Measurements from ENCODE around the gene KYNU.
"Not testable (repeated sequence)": the region's sequence is repeated elsewhere in the genome, so short reads cannot be mapped to it uniquely, and the experiment has no call there.

The KYNU gene

DNA sequence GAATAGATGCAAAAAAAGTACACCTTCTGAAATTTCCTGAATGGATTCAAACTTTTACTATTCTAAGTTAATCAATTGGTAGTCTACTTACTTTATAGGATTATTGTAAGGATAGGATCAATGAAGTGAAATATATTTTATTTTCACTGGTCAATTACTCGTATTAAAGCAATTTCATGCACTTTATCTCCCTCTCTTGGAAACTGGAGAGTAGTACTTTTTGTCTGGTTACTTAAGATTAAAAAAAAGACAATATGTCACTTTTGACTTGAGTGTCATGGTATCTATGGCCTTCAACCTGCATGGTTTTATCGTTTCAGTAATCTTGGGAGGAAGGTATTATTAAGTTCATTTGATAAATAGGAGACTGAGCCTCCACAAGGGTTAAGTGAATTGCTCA, 1.0 kb upstream of the KYNU start:
- no peak for DNase-seq (ENCODE audit: insufficient read length, low spot score)
- no peak for TF ChIP-seq SPI1 (IDR thresholded peaks at IDR 0.05; ENCODE audit: low read depth, low read length)
- TF ChIP-seq TAF1 (IDR thresholded peaks at IDR 0.05; ENCODE audit: low read depth, low read length), result no peak
- no peak for TF ChIP-seq POLR2A (IDR thresholded peaks at IDR 0.05; ENCODE audit: low read depth, low read length)
- no peak for TF ChIP-seq POU2F2 (IDR thresholded peaks at IDR 0.05; ENCODE audit: low read depth, low read length)
- no peak for TF ChIP-seq PAX5 (IDR thresholded peaks at IDR 0.05; ENCODE audit: insufficient read depth, low read length, severe bottlenecking)
- no peak for TF ChIP-seq POLR2AphosphoS5 (IDR thresholded peaks at IDR 0.05; ENCODE audit: low read depth, low read length)
- no peak for FAIRE-seq

DNA sequence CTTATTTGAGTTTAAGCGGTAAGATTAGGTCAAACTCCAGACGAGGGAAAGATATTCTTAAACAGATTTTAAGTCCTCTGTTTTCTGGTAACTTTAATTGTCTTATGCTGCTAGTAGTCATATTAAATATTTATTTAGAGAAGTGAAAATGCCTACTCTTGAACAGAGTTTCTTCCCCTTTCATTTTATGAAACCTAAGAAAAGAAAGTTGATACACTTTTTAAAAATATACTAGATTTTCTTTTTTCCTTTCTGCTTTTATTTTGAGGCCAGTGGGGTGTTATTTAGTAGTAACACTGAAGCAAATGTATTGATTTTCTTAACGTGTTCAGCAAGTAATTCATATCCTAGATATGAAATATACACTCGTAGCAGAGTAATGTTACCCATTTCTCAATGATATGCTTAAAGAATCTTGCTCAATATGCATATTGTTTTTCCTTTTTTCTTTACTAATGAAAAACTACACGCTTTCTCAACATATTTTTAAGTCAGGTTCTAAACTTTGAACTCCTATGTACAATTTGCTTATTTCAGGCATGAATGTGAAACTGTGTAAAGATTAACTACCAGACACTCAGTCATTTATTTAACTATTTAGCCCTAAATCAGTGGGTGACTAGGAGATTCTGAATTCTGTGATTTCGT, 691 bp downstream of the KYNU start:
- TF ChIP-seq SPI1 (IDR thresholded peaks at IDR 0.05; ENCODE audit: low read depth, low read length) (peak; percentile 42; the same call in 1 of the 2 replicates), TAF1 (IDR thresholded peaks at IDR 0.05; ENCODE audit: low read depth, low read length) (no peak)
- FAIRE-seq, result peak; percentile 23

DNA sequence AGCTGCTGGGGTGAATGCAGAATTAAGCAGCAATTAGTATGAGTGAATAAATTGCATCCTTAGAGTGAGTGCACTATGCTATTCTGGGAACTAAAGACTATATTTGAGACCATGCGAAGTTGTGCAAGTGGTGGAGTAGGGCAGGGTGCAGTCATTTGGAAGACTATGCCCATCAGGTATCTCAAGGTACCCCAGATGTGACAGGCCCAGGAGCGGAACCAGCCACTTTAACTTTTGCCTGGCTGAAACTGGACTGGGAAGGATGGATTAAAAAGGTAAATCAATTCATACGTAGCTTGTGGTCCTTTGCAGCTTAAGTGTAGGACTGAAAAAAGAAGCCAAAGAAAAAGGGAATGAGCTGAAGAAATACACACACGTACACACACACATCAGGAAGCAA, 1.7 kb downstream of the KYNU start:
- TF ChIP-seq POLR2A (IDR thresholded peaks at IDR 0.05; ENCODE audit: low read depth, low read length) (no peak), POU2F2 (IDR thresholded peaks at IDR 0.05; ENCODE audit: low read depth, low read length) (no peak)
- FAIRE-seq (peak; percentile 16), DNase-seq (ENCODE audit: insufficient read length, low spot score) (no peak)

More for the DNA sequence above, 691 bp downstream of the KYNU start:
- no peak for DNase-seq (ENCODE audit: insufficient read length, low spot score)

GRCh38 chr2:142880279-142880678, 2.8 kb downstream of the KYNU start:
- DNase-seq (ENCODE audit: insufficient read length, low spot score), result no peak
- no peak for FAIRE-seq
- TF ChIP-seq POU2F2 (IDR thresholded peaks at IDR 0.05; ENCODE audit: low read depth, low read length), result no peak
- no peak for TF ChIP-seq POLR2AphosphoS5 (IDR thresholded peaks at IDR 0.05; ENCODE audit: low read depth, low read length)
- TF ChIP-seq TAF1 (IDR thresholded peaks at IDR 0.05; ENCODE audit: low read depth, low read length), result no peak
- TF ChIP-seq SPI1 (IDR thresholded peaks at IDR 0.05; ENCODE audit: low read depth, low read length), result no peak
- no peak for TF ChIP-seq PAX5 (IDR thresholded peaks at IDR 0.05; ENCODE audit: insufficient read depth, low read length, severe bottlenecking)
- no peak for TF ChIP-seq POLR2A (IDR thresholded peaks at IDR 0.05; ENCODE audit: low read depth, low read length)

- DNase-seq (ENCODE audit: insufficient read length, low spot score) (no peak), FAIRE-seq (no peak)
- no peak for TF ChIP-seq TAF1 (IDR thresholded peaks at IDR 0.05; ENCODE audit: low read depth, low read length)
- no peak for TF ChIP-seq POLR2A (IDR thresholded peaks at IDR 0.05; ENCODE audit: low read depth, low read length)
- no peak for TF ChIP-seq POLR2AphosphoS5 (IDR thresholded peaks at IDR 0.05; ENCODE audit: low read depth, low read length)
- no peak for TF ChIP-seq SPI1 (IDR thresholded peaks at IDR 0.05; ENCODE audit: low read depth, low read length)
- TF ChIP-seq POU2F2 (IDR thresholded peaks at IDR 0.05; ENCODE audit: low read depth, low read length), result no peak
- TF ChIP-seq PAX5 (IDR thresholded peaks at IDR 0.05; ENCODE audit: insufficient read depth, low read length, severe bottlenecking), result no peak
Observed at GRCh38 chr2:142881619-142882018, 4.2 kb downstream of the KYNU start.

GRCh38 chr2:142882500-142882899, 5.0 kb downstream of the KYNU start:
- not testable (repeated sequence) for FAIRE-seq; DNase-seq (ENCODE audit: insufficient read length, low spot score)

GRCh38 chr2:142883526-142883925, 6.1 kb downstream of the KYNU start:
- FAIRE-seq, result no peak
- DNase-seq (ENCODE audit: insufficient read length, low spot score), result no peak
- TF ChIP-seq POU2F2 (IDR thresholded peaks at IDR 0.05; ENCODE audit: low read depth, low read length) (no peak), POLR2AphosphoS5 (IDR thresholded peaks at IDR 0.05; ENCODE audit: low read depth, low read length) (no peak), TAF1 (IDR thresholded peaks at IDR 0.05; ENCODE audit: low read depth, low read length) (no peak), PAX5 (IDR thresholded peaks at IDR 0.05; ENCODE audit: insufficient read depth, low read length, severe bottlenecking) (no peak), SPI1 (IDR thresholded peaks at IDR 0.05; ENCODE audit: low read depth, low read length) (no peak), POLR2A (IDR thresholded peaks at IDR 0.05; ENCODE audit: low read depth, low read length) (no peak)

GRCh38 chr2:142885543-142885942, 8.1 kb downstream of the KYNU start:
- DNase-seq (ENCODE audit: insufficient read length, low spot score), result no peak
- TF ChIP-seq PAX5 (IDR thresholded peaks at IDR 0.05; ENCODE audit: insufficient read depth, low read length, severe bottlenecking) (no peak), POLR2AphosphoS5 (IDR thresholded peaks at IDR 0.05; ENCODE audit: low read depth, low read length) (no peak), POU2F2 (IDR thresholded peaks at IDR 0.05; ENCODE audit: low read depth, low read length) (no peak), POLR2A (IDR thresholded peaks at IDR 0.05; ENCODE audit: low read depth, low read length) (no peak), SPI1 (IDR thresholded peaks at IDR 0.05; ENCODE audit: low read depth, low read length) (no peak), TAF1 (IDR thresholded peaks at IDR 0.05; ENCODE audit: low read depth, low read length) (no peak)
- FAIRE-seq, result peak; percentile 28

GRCh38 chr2:142892715-142893114, 15.3 kb downstream of the KYNU start:
- TF ChIP-seq POLR2AphosphoS5 (IDR thresholded peaks at IDR 0.05; ENCODE audit: low read depth, low read length) (no peak), SPI1 (IDR thresholded peaks at IDR 0.05; ENCODE audit: low read depth, low read length) (0 out of 2 replicates have a peak, but pooled peaks have one; percentile 6)
- DNase-seq (ENCODE audit: insufficient read length, low spot score), result peak; percentile 19
- FAIRE-seq, result peak; percentile 78

- FAIRE-seq, result no peak
- TF ChIP-seq SPI1 (IDR thresholded peaks at IDR 0.05; ENCODE audit: low read depth, low read length), result no peak
- no peak for TF ChIP-seq POU2F2 (IDR thresholded peaks at IDR 0.05; ENCODE audit: low read depth, low read length)
- TF ChIP-seq POLR2AphosphoS5 (IDR thresholded peaks at IDR 0.05; ENCODE audit: low read depth, low read length), result no peak
- no peak for TF ChIP-seq POLR2A (IDR thresholded peaks at IDR 0.05; ENCODE audit: low read depth, low read length)
- TF ChIP-seq PAX5 (IDR thresholded peaks at IDR 0.05; ENCODE audit: insufficient read depth, low read length, severe bottlenecking), result no peak
- DNase-seq (ENCODE audit: insufficient read length, low spot score), result no peak
Observed at GRCh38 chr2:142893241-142893640, 15.8 kb downstream of the KYNU start.

GRCh38 chr2:142897807-142898206, 20.3 kb downstream of the KYNU start:
- TF ChIP-seq SPI1 (IDR thresholded peaks at IDR 0.05; ENCODE audit: low read depth, low read length) (no peak), PAX5 (IDR thresholded peaks at IDR 0.05; ENCODE audit: insufficient read depth, low read length, severe bottlenecking) (no peak), POLR2A (IDR thresholded peaks at IDR 0.05; ENCODE audit: low read depth, low read length) (no peak), POLR2AphosphoS5 (IDR thresholded peaks at IDR 0.05; ENCODE audit: low read depth, low read length) (no peak), TAF1 (IDR thresholded peaks at IDR 0.05; ENCODE audit: low read depth, low read length) (no peak), POU2F2 (IDR thresholded peaks at IDR 0.05; ENCODE audit: low read depth, low read length) (no peak)
- FAIRE-seq (no peak), DNase-seq (ENCODE audit: insufficient read length, low spot score) (no peak)

DNA sequence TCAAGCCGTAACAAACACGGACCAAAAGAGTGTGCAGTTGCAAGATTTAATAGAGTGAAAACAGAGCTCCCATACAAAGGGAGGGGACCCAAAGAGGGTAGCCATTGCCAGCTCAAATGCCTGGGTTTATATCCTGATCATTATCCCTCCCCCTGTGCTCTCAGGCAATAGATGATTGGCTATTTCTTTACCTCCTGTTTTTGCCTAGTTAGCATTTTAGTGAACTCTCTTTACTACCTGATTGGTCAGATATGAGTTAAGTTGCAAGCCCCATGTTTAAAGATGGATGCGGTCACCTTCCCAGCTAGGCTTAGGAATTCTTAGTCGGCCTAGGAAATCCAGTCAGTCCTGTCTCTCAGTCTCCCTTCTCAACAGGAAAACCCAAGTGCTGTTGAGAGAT, 22.9 kb downstream of the KYNU start:
- not testable (repeated sequence) for DNase-seq (ENCODE audit: insufficient read length, low spot score); FAIRE-seq

Measured in GM12891 (cell line).